ENCODE measurements around the gene SMYD5.
"Not testable (repeated sequence)": the region's sequence is repeated elsewhere in the genome, so short reads cannot be mapped to it uniquely, and the experiment has no call there.

Gene SMYD5

DNA sequence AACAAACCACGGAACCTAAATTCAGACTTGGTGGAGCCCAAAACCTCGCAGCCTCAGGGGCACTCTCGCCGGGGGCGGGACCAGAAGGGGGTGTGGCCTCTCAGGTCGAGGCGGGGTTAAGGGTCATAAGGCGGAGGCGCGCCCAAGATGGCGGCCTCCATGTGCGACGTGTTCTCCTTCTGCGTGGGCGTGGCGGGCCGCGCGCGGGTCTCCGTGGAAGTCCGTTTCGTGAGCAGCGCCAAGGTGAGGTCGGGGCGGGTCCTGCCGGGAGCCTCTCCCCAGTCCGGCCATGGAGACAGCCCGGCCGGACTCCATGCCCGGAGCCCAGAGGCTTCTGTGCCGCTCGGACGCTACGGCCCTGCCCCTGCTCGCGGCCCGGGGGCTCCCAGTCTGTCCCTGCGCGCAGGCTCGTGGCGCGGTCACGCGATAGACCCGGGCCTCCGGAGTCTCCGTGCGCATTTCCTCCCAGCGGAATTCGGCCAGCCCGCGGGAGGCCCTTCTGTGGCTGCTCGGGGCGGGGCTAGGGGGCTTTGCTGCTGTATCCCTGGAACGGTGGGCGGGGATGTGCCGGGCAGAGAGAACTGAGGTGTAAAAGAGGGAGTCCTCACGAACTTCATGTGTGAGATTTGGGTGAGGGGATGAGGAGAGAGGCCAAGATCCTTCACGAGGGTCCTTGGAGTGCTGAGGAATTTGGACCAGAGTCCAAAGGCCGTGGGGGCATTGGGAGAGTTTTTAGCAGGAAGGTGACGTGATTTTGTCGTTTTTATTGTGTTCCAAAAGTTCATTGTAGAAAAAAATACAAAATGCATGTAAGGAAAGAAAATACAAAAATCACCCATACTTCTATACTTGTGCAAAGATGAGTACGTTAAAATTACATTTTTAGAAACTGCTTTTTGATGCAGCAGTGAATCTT lies at the start of gene SMYD5:
Gene SMYD5 (plus strand): TSS at position 126 of the 916 bp plus-strand sequence. CDS start 22 bp downstream, at position 148.
- DNase-seq = peak; percentile 93 to 96 (median 95)

DNA sequence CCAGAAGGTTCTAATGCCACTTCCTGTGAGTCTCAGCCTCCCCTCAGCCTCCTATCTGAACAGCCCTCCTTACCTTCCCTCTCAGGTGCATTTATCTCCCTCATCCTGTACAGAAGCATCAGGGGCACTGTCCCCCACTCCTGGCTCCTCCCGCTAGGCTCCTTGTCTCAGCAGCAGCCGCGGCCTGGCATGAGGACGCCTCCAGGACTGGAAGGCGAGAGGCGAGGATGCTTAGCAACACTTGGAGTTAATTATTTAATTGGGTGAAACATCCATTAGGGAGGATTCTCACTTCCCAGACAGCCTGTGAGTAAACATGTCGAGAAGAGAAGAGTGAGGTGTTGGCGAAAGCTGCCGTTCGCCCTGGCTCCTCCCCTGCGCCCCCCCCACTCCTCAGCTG lies 48.1 kb upstream of the SMYD5 start:
- not testable (repeated sequence) for DNase-seq

DNA sequence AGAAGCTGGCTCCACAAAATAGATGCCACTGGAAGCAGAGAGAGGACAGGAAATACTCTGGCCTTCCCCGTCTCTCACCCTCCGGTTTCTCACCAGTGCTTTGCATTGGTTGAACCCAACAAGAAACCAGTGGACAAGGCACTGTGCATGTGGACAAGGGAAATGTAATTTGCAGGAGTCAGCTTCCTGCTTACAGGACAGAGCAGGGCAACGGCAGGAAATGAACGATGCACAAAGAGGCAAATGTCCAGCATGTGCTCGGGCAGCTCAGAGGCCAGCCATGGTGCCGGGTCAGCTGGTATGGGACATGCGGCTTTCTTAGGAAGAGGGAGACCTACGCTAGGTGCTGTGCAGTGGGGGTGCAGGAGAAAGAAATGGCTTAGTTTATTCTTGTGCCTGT lies 47.2 kb upstream of the SMYD5 start:
- not testable (repeated sequence) for DNase-seq

DNA sequence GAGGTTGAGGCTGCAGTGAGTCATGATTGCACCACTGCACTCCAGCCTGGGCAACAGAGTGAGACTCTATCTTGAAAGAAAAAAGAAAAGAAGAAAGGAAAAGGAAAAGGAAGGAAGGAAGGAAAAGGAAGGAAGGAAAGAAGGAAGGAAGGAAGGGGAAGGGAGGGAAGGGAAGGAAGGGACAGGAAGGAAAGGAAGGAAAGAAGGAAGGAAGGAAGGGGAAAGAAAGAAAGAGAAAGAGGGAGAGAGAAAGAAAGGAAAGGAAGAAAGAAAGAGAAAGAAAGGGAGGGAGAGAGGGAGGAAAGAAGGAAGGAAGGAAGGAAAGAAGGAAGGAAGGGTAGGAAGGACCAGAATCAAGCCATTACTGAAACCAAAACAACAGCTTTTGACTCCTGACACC lies 45.7 kb upstream of the SMYD5 start:
- DNase-seq = not testable (repeated sequence)

DNA sequence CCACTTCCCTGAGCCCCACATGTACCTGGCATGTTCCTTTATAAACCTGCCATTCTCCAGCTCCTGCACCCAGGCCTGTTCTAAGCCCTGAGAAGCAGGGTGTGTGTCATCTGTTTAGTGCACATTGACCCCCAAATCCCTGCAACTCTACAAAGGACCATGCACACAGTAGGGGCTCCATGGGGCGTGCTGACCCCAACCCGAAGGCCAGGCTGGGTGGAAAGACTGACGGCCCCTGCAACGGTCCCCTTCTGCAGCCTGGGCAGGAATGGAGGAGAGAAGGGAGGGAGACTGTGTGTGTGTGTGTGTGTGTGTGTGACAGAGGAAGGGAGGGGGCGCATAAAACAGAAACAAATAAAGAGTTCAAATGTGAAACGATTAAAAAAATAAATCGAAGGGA lies 43.7 kb upstream of the SMYD5 start:
- DNase-seq = not testable (repeated sequence)

DNA sequence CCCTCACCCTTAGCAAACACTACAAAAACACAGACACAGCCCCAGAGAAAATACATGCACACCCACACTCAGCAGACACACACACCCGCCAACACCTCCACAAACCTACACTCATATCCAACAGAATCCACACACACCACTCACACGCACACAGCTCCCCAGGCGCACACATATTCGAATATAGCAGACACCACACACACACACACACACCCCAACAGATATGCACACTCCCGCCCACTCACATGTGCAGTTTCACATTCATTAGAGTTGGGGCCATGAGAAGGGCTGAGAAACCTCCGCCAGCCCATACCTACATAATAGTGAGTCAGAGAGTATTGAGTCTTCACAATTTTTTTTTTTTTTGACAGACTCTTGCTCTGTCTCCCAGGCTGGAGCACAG lies 41.1 kb upstream of the SMYD5 start:
- peak in 1 of 3 donors; percentile 26 for DNase-seq

DNA sequence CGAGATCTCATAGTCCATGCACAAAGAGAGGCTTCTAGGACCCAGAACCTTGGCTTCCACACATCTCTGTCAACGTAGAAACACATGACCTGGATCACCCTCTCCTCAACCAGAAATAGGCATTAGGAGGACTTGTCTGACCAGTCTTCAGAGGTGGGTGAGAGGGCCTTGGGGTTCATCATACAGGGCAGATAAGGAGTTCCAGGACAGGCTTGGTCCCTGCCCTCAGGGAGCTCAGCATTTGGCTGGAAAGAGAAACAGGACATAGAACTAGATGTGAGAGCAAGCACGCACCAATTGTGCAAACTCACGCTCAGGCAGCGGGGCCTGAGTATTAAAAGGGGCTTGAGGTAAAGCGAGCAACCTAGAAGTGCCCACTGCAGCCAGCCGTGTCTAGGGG lies 40.3 kb upstream of the SMYD5 start:
- DNase-seq = no peak

DNA sequence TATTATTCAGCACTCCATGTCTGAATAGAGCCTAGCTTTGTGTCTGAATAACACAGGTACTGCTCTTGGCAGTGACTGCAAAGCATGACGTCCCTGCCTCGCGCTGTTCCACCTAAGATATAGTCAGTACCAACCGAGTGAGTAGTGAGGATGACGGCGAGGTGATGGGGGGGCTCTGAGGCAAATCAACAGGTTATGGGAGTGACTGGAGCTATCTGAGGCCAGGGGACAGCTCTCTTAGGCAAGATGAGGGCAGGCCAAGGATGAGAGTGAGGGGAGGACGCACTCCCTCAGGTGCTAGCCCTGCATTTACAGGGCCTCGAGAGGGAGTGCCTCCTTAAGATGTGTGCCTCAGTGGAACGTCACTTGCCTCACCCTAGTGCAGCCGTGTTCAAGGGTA lies 39.8 kb upstream of the SMYD5 start:
- no peak for DNase-seq

DNA sequence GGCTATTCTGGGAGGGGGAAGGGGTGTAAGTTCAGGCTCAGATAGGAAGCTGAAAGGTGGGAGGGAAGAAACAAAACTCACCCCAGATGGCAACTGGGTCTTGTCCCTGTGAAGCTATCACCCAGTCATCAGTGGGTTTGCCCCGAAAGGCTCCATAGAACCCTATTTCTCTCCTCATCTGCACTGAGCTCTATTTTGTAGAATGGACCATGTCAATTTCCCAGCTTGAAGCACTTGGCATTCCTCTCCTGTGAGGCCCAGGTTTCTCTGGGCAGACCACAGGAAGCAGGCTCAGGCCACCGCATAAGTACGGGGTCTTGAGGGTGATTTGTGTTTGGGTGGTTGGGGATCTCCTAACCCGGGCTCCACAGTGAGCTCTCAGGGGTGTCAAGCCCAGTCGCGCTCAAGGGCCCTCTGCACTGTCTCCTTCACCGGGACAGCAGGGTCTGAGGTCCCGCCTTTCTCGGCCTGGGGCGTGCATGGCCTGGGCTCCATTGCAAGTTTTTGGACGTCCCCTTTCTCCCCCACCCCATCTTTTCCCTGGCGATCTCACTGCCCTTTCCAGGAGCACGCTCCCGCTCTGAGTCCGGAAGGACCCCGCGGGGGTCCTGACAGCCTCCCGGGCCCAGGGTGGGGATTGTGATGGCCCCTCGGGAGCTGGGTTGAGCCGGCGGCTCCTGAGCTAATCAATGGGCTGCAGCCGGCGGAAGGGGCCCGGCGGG lies 38.9 kb upstream of the SMYD5 start:
- DNase-seq = no peak

DNA sequence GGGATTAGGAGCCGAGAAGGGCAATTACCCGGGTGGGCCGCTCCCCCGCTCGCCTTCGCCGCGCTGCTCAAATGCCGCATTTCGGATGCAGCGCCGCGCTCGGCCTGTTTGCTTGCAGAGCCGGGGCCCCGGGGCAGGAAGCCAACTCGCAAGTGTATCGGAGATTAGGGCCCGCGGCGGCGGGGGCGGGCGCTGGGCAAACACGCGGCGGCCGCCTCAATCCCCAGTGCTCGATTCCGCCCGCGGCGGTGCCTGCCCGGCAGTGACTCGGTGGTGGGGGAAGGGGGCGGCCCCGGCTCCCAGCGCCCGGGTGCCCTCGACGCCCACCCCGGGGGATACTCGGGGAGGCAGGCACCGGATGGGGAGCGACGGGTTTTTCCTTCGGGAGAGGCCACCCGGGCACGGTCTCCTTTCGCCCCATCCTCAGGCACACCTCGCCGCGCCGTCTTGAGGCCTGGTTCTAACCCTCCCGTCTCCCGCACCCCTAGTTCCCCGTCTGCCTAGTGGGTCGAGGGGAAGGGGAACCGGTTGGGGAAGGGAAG lies 38.3 kb upstream of the SMYD5 start:
- peak; percentile 71 to 88 (median 71) for DNase-seq

DNA sequence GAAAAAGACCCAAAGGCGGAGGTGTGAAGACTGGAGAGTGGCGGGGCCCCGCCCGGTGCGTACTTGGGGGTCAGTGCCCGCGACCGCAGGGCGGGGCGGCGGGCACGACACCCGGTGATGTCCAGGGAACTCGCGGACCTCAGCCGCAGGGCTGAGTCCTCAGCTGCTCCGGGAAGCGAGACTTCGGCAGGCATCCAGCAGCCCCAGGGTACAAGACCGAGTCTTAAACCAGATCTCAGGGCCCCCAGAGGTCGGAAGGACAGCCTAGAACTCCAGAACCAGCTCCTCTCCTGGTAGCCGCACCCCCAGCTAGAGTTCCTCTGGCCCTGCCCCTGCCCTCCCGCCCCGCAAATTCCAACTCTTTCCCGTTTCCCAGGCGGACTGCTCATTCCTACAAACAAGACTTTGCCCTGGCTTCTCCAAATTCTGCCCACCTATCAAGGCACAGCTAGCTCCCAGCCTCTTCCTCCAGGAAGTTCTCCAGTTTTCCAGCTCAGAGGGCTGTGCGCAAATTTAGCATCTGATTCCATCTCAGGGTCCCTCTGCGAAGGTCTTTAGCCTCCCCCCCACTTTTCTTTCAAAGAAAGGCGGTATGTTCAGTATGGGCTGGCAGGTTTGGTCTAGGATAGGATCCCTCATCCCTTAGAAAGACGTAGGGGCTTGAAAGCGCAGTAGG lies 37.7 kb upstream of the SMYD5 start:
- DNase-seq = no peak

DNA sequence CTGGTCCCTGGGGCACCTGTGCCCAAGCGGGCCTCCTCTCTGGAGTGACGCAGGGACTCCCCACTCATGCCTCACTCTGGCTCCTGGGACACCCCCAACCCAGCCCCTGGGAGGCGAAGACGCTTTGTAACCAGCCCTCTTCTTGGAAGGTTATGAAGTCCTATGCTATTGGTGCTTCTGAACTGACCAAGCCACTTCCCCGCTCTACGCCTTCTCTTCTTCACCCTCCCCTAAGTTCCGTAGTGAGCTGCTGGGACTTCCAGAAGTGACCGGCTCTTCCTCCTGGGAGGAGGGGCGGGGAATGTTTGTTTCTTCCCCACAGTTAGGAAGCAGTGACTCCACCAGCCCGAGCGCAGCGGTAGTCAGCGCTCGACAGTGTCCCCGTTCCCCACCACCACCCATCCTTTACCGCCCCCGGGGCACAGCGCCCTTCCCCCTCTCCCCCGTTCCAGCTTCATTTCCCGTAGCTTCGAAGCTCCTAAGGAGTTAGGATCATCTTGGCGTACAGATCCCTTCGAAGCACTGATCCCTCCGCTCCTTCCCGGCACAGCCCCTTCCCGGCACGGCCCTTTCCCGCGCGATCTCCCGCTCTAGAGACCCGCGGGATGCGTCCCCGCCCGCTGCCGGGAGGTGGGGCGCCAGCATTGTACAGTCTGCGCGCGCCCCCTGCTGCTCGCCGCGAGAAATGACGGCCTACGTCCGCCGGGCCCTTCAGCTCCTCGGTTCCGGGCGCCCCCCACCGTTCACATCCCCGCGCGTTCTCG lies 37.0 kb upstream of the SMYD5 start:
- DNase-seq = peak; percentile 94 to 96 (median 96)

DNA sequence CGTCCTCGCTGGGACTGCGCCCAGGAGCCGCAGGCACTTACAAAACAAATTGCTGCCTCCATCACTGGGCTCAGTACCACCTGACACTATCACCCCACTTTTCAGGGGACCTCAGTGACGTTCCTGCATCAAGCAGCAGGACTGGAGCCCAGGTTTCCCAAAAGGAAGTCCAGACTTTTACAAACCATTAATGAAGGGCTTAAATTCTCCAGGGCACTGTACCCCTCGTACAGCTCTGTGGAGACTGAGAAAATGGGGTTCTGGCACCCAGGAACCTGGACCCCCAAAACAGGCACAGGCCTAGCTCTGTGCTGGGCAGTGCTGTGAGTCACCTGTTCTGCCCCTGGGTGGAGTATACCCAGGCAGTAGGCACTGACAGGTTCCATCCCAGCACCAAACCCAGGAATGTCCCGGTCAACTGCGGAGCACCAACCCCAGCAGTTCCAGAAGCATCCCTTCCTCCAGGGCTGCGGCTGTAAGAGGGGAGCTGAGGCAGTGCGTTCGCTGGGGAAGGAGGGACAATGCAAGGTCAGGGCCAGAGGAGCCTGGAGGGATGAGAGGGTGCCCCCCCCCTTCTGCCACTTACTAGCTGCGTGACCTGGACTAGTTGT lies 36.3 kb upstream of the SMYD5 start:
- DNase-seq = no peak

DNA sequence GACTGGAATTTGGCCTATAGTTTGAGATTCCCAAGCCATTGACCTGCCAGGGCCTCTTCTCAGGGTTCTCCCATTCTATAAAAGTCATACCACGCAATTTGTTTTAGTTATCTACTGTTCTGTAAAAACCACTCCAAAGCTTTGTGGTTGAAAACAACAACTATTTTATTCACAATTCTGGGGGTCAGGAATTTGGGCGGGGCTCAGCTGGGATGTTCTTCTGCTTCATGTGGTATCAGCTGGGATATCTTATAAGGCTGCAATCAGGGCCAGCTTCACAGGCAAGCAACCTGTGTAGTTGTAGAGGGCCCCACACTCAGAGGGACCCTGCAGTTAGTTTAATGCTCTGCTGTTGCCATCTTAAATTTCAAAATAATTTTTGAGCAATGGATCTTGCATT lies 28.1 kb upstream of the SMYD5 start:
- no peak for DNase-seq

DNA sequence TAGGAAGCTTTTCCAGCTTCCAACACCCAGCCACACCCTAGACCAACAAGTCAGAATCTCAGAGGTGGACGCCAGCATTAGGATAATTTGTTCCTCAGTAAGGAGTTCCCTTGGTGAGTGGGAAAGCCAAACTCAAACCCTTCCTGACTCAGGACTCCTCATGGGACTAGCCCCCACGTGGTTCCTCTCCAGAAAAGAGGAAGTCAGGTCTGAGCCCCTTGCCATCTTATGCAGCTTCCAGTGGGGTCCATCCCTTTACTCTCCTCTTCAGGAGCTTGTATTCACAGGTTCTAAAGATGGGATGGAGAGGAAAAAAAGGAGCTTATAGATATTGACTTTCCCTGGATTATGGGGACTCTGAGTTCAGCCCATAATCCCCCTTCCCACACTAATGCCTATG lies 26.5 kb upstream of the SMYD5 start:
- peak in 1 of 3 donors; percentile 15 for DNase-seq

DNA sequence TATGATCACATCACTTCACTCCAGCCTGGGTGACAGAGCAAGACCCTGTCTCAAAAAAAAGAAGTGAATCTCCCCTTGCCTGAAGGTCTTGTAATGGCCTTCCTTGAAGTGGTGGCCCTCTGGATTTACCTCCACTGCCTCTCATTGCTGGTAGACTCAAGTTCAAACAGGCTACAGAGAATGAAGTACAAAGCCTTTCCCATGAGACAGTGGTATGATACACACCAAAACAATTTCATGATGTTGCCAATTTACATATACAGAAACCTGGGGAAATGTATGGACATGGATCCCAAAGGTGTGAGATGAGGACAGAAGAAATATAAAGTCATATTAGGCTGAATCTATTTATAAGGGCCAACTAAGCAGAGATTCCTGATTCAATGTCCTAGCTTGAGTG lies 16.5 kb upstream of the SMYD5 start:
- DNase-seq = no peak

DNA sequence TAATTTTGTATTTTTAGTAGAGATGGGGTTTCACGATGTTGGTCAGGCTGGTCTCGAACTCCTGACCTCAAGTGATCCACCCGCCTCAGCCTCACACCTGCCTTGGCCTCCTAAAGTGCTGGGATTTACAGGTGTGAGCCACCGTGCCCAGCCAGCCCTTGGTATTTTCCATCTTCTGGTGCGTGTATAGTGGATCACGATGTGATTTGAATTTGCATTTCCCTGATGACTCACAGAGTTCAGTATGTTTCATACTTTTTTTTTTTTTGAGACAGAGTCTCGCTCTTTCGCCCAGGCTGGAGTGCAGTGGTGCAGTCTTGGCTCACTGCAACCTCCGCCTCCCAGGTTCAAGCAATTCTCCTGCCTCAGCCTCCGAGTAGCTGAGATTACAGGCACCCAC lies 13.8 kb upstream of the SMYD5 start:
- not testable (repeated sequence) for DNase-seq

DNA sequence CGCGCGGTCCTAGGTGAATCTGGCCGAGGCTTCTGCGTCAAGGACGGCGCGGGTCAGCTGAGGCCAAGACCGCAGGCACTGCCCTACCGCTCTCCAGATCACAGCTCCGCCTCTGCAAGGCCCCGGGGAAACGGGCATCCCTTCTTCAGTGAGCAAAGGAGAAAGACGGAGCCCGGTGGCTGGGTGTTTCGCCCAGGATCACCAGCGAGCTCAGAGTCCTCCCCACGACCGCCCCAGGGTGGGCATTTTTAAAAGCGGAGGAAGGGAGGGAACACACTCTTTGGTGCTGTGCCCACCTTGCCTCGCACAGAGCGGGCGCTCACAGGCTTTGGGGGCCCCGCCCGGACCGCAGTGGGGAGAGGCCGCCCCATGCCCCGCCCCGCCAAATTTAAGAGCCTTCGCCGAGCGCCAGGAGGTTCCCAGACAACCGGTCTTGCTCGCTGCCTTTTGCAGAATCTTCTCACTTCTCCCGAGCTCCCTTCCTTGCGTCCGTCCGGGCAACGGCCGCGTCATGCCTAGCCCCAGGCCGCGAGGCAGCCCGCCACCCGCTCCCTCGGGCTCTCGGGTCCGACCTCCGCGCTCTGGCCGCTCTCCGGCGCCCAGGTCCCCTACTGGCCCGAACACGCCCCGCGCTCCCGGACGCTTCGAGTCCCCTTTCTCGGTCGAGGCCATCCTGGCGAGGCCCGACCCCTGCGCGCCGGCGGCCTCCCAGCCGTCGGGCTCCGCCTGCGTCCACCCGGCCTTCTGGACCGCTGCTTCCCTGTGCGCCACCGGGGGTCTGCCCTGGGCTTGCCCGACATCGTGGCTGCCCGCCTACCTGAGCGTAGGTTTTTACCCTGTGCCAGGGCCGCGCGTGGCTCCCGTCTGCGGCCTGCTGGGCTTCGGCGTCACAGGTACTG lies 11.6 kb upstream of the SMYD5 start, which contains the start of gene NOTO:
Gene NOTO (plus strand): TSS at position 419 of the 899 bp plus-strand sequence. CDS start 93 bp downstream, at position 512.
- peak in 2 of 3 donors; percentile 9 to 20 for DNase-seq

DNA sequence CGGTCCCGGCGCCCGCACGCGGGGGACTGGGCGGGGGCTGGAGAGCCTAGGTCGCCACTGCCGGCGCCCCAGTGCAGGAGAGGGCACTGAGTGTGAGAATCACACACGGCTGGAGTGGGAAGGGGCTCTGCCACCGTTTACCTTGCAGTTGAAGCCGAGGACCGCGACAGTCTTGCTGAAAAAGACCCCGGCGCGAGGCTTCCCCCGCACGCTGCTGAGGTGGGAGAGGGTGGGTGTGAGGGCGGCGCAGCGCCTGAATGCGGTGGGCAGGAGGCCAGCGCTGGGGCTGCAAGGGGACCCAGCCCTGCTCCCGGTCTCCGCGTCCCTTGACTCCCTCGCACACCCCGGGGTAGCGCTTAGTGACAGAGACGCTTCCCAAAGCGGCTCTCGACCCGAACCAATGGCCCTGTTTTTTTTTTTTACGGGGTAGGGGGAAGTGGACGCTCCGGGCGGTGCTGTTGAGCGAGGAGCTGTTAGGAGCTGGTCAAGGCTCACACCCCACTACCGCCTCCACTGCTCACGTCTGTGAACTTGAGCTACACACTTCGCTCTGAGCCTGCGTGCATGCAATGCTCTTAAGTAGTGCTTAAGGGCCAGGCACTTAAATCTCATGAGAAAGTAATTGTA lies 10.9 kb upstream of the SMYD5 start:
- peak in 2 of 3 donors; percentile 8 to 17 for DNase-seq

DNA sequence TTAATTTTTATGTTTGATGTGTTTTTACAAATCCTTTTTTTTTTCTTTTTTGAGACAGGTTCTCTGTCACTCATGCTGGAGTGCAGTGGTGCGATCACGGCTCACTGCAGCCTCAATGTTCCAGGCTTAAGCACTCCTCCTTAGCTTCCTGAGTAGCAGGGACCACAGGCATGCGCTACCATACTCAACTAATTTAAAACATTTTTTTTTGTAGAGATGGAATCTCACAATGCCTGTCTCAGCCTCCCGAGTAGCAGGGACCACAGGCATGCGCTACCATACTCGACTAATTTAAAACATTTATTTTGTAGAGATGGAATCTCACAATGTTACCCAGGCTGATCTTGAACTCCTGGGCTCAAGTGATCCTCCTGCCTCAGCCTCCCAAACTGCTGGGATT lies 8.4 kb upstream of the SMYD5 start:
- no peak for DNase-seq

All from suppressor macrophage treated with lipopolysaccharide for 1 hour (primary cell).